ENCODE data around the gene GPC6.

The GPC6 gene

DNA sequence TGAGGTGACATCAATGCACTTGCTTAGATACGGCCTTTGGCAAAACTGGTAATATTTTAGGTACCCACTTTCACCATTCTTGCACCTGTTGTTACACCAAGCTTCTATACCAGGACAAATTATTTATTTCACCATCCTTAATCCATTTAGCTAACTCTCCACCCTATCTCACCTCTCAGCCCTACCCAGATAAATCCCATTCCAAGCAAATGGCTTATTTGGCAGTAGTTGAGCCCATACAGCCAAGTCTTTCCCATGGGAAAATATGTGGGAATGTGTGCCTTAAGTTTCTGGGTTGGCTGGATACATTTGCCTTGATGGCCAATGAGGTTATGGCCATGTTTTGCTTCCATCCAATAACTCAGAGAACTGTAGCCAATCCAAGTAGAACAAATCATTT is 551.9 kb downstream of the GPC6 start:
- FAIRE-seq: no peak

DNA sequence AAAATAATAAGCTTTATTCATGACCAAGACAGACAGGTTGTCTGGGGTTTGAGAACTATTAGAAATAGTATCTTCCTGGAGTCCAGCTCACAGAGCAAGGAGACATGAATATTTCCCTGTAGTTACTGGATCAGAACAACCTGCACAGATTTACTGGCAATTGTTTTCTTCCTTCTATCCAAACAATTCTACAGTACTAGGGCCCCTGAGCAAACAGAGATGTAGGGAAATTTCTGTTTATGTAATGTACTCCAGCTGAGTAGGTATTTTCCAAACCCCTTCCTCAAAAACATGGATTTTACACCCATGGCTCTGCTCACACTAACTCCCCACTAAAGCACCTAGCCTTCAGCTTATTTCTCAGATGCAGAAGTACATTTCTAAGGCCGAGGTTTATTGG is 557.6 kb downstream of the GPC6 start:
- DNase-seq (ENCODE audit: insufficient read length) (no peak), FAIRE-seq (no peak)
- TF ChIP-seq POLR2AphosphoS5 (IDR thresholded peaks at IDR 0.05; ENCODE audit: low read depth, low read length) (no peak), TAF1 (IDR thresholded peaks at IDR 0.05; ENCODE audit: borderline replicate concordance, low read depth, low read length) (no peak), POLR2A (IDR thresholded peaks at IDR 0.05; ENCODE audit: low read depth, low read length) (no peak)

More for the DNA sequence above, 551.9 kb downstream of the GPC6 start:
- no peak for DNase-seq (ENCODE audit: insufficient read length)
- TF ChIP-seq POLR2A (IDR thresholded peaks at IDR 0.05; ENCODE audit: low read depth, low read length) (no peak), POLR2AphosphoS5 (IDR thresholded peaks at IDR 0.05; ENCODE audit: low read depth, low read length) (no peak), TAF1 (IDR thresholded peaks at IDR 0.05; ENCODE audit: borderline replicate concordance, low read depth, low read length) (no peak)

DNA sequence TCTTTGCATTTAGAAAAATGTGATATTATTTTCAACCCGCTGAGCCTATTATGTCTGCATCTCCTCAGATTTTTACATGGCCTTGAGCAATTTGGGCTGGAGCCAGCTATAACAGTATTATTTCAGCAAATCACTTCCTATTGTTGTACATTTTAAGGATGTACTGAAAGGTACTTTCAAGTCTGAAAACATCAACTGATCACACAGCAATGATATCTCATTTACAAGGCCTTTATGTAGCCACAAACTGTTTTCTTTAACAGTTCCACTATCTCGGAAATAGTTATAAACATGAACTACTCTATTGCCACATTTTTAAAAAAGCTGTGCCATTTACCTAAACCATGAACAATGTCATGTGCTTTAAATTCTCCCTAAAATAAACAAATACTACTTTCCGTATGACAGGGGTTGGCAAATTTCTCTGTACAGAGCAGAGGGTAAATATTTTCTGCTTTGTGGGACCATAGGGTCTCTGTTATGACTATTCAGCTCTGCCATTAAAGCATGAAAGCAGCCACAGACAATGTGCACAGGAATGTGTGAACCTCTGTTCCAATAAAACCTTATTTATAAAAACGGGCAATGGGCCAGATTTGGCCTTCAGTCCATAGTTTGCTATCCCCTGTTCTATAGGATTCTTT is 560.4 kb downstream of the GPC6 start:
- FAIRE-seq (no peak), DNase-seq (ENCODE audit: insufficient read length) (no peak)
- no peak for TF ChIP-seq POLR2AphosphoS5 (IDR thresholded peaks at IDR 0.05; ENCODE audit: low read depth, low read length)
- no peak for TF ChIP-seq POLR2A (IDR thresholded peaks at IDR 0.05; ENCODE audit: low read depth, low read length)
- TF ChIP-seq TAF1 (IDR thresholded peaks at IDR 0.05; ENCODE audit: borderline replicate concordance, low read depth, low read length): no peak

DNA sequence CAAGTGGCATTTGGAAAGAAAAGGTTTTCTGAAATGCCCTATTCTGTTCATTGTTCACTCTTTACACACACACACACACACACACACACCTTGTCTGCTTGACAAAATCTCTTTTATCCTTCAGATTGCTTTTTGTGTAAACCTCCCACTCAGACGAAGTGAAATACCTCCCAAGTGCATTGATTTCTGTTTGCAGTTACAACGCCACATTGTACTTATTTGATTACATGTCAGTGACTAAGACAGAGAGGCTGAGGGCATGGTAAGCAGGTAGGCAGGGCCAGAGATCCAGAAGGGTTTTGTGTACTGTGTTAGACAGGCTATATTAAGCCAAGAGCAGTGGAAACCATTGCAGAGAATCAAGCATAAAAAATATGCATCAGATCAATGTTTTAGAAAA is 561.8 kb downstream of the GPC6 start:
- no peak for FAIRE-seq
- no peak for DNase-seq (ENCODE audit: insufficient read length)
- TF ChIP-seq POLR2AphosphoS5 (IDR thresholded peaks at IDR 0.05; ENCODE audit: low read depth, low read length): no peak
- no peak for TF ChIP-seq POLR2A (IDR thresholded peaks at IDR 0.05; ENCODE audit: low read depth, low read length)
- TF ChIP-seq TAF1 (IDR thresholded peaks at IDR 0.05; ENCODE audit: borderline replicate concordance, low read depth, low read length): no peak

DNA sequence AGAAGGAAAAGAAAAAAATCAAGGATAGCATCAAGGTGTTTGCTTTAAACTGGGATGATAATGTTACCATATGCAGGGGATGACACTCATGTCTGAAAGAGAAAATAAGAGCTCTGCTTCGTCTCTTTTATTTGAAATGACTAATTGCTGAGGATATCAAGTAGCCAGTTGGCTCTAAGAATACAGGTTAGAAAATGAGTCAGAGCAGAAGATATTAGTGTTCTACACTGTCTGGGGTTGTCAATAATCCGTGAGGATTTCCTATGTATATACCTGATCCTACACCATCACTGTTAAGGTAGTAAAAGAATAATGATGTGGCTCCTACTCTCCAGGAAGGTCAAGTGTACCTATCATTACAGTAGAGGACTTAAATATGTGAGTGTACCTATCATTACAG is 562.5 kb downstream of the GPC6 start:
- FAIRE-seq: no peak
- TF ChIP-seq POLR2AphosphoS5 (IDR thresholded peaks at IDR 0.05; ENCODE audit: low read depth, low read length): no peak
- no peak for TF ChIP-seq TAF1 (IDR thresholded peaks at IDR 0.05; ENCODE audit: borderline replicate concordance, low read depth, low read length)
- no peak for TF ChIP-seq POLR2A (IDR thresholded peaks at IDR 0.05; ENCODE audit: low read depth, low read length)
- no peak for DNase-seq (ENCODE audit: insufficient read length)

DNA sequence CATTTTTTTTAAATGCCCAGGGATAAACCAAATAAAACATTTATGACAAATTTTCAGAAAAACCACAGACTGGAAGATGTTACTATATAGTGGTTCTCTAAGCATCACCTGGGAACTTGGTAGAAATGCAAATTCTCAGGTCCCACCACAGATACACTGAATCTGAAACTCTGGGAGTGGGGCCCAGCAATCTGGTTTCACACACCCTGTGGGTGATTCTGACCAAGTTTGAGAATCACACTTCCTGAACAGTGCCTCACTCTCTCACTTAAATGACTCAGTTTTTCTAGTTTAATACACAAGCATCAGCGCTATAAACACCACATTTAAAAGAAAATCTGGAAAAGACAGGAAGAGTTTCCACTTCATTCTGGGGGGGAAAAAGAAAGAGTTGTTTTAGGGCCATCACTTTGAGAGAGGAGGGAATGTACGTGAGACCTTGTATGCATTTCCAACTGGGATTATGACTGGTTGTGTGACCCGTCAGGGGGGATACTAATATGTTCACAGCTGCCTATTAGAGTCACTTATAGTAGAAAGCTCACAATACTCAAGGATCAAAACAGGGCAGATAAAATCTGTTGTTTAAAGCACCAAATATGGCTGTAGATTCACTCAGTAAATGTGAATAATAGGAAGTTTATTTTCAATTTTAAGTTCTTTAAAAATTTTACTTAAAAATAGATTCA is 567.7 kb downstream of the GPC6 start:
- DNase-seq (ENCODE audit: insufficient read length) (no peak), FAIRE-seq (peak; percentile 24)
- TF ChIP-seq POLR2A (IDR thresholded peaks at IDR 0.05; ENCODE audit: low read depth, low read length): no peak
- no peak for TF ChIP-seq POLR2AphosphoS5 (IDR thresholded peaks at IDR 0.05; ENCODE audit: low read depth, low read length)
- TF ChIP-seq TAF1 (IDR thresholded peaks at IDR 0.05; ENCODE audit: borderline replicate concordance, low read depth, low read length): no peak

DNA sequence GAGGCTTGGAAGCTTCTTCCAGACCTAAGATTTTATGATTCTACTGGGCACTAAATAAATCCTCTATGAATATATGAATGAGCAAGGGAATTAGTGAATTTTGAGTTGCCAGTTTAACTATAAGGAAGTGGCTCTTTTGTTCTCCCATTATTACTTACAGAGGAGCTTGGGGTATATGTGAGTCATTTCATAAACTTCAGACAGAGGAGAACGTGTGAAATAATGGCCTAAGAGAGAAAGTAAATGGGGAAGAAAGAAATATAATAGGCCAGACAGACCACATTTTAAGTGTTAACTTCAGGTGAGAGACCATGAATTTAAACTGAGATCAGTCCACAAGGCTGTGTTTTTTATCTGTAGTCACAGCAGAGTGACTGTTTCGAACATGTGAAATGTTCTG is 570.9 kb downstream of the GPC6 start:
- DNase-seq (ENCODE audit: insufficient read length): no peak
- FAIRE-seq: peak; percentile 64

DNA sequence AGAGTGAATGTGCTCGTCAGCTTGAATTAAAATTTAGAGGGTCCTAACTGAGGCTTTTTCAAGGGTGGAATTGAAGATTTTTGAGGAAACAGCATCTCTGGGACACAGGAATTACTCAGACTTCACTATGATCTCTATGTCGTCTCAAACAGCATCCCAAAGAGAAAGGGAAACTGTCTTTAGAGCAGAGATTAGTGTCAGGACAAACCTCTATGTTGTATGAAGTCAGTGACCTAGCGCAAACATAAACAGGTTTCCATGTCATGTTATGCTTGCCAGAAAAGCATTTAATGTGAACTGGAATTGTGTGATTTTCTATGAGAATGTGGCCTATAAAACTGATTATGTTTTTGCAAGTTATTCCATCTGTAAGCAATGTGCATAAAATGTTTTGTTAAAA is 573.7 kb downstream of the GPC6 start:
- DNase-seq (ENCODE audit: insufficient read length) (no peak), FAIRE-seq (no peak)
- TF ChIP-seq TAF1 (IDR thresholded peaks at IDR 0.05; ENCODE audit: borderline replicate concordance, low read depth, low read length) (no peak), POLR2AphosphoS5 (IDR thresholded peaks at IDR 0.05; ENCODE audit: low read depth, low read length) (no peak), POLR2A (IDR thresholded peaks at IDR 0.05; ENCODE audit: low read depth, low read length) (no peak)

More for the DNA sequence above, 570.9 kb downstream of the GPC6 start:
- no peak for TF ChIP-seq POLR2AphosphoS5 (IDR thresholded peaks at IDR 0.05; ENCODE audit: low read depth, low read length)
- no peak for TF ChIP-seq TAF1 (IDR thresholded peaks at IDR 0.05; ENCODE audit: borderline replicate concordance, low read depth, low read length)
- no peak for TF ChIP-seq POLR2A (IDR thresholded peaks at IDR 0.05; ENCODE audit: low read depth, low read length)

DNA sequence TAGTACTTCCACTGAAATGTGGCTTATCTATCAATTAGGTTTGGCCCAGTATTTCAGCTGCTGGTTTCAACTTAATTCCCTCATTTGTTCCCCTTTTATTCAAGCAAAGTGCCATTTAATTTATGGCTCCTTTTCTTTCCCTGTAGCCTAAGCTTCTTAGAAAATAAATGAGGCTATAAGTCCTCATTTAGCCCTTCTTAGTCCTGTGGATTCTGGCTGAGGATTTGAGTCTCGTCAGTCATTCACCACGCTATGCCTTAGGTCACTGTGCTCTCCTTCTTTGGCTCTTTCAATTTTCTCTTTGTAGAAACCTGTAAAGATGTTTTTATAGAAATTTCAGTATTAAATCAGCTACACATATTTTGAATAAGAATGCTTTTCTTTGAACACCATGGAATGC is 579.1 kb downstream of the GPC6 start:
- TF ChIP-seq POLR2A (IDR thresholded peaks at IDR 0.05; ENCODE audit: low read depth, low read length) (no peak), TAF1 (IDR thresholded peaks at IDR 0.05; ENCODE audit: borderline replicate concordance, low read depth, low read length) (no peak), POLR2AphosphoS5 (IDR thresholded peaks at IDR 0.05; ENCODE audit: low read depth, low read length) (no peak)
- no peak for FAIRE-seq

DNA sequence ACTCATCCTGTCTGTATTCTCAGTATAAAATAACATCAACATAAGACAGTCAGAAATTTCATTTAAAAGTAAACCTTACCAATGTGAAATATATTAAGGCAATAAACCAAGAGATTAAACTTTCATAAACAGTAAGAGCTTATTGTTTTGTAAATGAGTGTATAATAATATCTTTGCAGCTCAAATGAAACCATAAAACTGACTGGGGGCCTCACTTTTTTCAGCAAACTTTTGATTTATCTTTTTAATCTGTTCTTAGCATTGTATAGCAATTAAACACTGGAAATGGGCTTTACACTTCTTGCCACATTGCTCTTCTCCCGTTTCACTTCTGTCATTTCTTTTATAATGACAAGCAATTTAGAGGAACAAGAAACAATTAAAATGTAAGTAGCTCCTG is 580.3 kb downstream of the GPC6 start:
- TF ChIP-seq POLR2A (IDR thresholded peaks at IDR 0.05; ENCODE audit: low read depth, low read length) (no peak), POLR2AphosphoS5 (IDR thresholded peaks at IDR 0.05; ENCODE audit: low read depth, low read length) (no peak), TAF1 (IDR thresholded peaks at IDR 0.05; ENCODE audit: borderline replicate concordance, low read depth, low read length) (no peak)
- no peak for DNase-seq (ENCODE audit: insufficient read length)
- FAIRE-seq: no peak

More for the DNA sequence above, 579.1 kb downstream of the GPC6 start:
- no peak for DNase-seq (ENCODE audit: insufficient read length)

DNA sequence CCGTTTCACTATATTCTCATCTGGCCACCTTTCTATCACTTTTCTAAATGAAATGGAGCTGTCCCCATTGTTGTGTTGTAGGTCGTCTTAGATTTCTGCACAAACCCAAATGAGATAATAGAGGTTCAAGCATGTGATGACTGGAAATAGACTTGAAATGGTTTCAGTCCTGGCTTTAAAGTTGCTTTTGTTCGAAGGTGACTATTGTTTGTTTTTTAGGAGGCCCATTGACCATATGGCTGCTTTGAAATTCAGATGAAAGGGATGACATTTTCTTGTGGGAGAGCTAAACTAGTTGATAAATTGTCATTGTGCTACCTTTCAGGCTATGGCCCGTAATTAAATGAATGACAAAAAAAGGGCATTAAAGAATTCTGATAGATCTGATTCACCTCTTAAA is 583.7 kb downstream of the GPC6 start:
- FAIRE-seq (no peak), DNase-seq (ENCODE audit: insufficient read length) (no peak)
- TF ChIP-seq POLR2A (IDR thresholded peaks at IDR 0.05; ENCODE audit: low read depth, low read length): no peak
- TF ChIP-seq POLR2AphosphoS5 (IDR thresholded peaks at IDR 0.05; ENCODE audit: low read depth, low read length): no peak
- TF ChIP-seq TAF1 (IDR thresholded peaks at IDR 0.05; ENCODE audit: borderline replicate concordance, low read depth, low read length): no peak
